ENCODE data around the gene SALL2.
"Not testable (repeated sequence)": the region's sequence is repeated elsewhere in the genome, so short reads cannot be mapped to it uniquely, and the experiment has no call there.

The SALL2 gene

DNA sequence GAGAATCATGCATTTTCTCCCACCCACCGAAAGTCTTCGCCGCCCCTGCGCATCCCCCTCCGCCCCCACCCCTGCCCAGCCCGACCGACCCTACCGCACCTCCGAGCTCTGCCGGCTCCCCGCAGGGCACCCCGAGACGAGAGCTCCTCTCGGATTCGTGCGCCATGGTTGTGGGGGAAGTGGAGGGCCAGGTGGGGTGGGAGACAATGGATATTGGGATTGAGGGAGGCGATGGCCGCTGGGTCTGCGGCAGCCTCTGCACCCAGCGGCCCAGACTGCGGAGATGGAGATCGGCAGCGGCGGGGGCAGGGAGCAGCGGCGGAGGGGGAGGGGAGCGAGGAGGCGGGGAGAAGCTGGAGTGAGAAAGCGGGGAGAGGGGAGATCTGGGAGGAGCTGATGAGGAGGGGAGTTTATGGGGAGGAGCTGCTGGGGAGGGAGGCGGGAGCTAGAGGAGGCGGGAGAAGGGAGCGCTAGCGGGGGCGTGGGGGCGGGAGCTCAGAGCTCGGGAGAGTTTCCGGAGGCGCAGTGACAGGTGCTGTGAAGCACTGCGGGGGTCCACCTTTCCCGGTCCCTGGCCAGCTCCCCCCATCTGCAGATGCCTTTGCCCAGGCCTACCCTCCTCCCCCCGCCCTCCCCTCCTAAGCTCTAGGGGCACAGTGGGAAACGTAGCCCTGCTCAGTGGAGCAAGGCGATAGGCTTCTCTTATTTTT, at the start of gene SALL2:
Gene SALL2 (minus strand): TSS at position 385 of the 710 bp plus-strand sequence. CDS start 219 bp downstream, at position 166.
- H3K27ac ChIP-seq = no peak within 1 kb of the TSS
- no peak for DNase-seq (ENCODE audit: low read depth, low spot score)

DNA sequence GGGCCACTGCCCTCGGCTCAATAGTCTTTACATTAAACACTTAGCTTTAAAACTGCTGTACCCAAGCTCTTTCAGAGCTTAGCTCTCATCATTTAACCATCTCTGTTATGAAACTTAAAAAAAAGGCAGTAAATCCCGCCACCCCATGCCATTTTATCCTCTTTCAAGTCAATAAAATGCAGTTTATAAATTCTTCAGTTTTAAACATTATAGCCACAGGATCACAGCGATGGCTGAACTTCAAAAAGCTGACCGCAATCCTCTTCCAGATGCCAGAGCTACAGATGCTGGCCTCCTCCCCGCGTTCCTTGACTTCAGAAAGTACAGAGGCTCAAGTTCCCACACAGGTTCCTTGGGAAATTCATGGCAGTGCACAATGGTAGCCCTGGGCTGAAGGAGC, 49.5 kb upstream of the SALL2 start:
- no peak for DNase-seq (ENCODE audit: low read depth, low spot score)
- H3K27ac ChIP-seq = no peak overlapping the region

DNA sequence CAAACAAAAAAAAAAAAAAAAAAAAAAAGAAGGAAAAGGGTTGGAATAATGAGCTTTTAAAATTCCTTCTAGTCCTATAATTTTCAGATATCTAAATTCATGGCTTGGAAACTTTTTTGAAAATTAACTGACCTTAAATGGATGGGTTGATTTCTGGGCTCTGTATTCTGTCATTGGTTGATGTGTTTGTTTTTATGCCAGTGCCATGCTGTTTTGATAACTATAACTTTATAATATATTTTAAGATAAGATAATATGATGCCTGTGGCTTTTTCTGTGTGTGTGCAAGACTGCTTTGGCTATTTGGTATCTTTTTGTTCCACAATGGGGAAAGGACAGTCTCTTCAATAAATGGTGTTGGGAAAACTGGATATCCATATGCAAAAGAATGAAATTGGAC, 46.5 kb upstream of the SALL2 start:
- H3K27ac ChIP-seq = no peak overlapping the region

DNA sequence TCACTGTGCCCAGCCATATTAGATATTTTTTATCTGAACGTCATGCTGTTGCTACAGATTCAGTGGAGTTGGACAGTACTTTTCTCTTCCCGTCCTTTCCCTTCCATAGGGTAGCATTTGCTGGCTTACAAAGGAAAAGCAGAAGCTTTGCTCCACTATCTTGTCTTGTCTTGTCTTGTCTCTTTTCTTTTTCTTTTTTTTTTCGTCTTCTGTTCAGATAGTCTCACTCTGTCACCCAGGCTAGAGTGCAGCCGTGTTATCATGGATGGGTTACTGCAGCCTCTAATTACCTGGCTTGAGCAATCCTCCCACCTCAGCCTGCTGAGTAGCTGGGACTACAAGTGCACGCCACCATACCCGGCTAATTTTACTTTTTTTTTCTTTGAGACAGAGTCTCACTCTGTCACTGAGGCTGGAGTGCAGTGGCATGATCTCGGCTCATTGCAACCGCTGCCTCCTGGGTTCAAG, 32.6 kb upstream of the SALL2 start:
- no peak overlapping the region for H3K27ac ChIP-seq
- no peak for DNase-seq (ENCODE audit: low read depth, low spot score)

More for the DNA sequence above, 46.5 kb upstream of the SALL2 start:
- DNase-seq (ENCODE audit: low read depth, low spot score) = no peak

DNA sequence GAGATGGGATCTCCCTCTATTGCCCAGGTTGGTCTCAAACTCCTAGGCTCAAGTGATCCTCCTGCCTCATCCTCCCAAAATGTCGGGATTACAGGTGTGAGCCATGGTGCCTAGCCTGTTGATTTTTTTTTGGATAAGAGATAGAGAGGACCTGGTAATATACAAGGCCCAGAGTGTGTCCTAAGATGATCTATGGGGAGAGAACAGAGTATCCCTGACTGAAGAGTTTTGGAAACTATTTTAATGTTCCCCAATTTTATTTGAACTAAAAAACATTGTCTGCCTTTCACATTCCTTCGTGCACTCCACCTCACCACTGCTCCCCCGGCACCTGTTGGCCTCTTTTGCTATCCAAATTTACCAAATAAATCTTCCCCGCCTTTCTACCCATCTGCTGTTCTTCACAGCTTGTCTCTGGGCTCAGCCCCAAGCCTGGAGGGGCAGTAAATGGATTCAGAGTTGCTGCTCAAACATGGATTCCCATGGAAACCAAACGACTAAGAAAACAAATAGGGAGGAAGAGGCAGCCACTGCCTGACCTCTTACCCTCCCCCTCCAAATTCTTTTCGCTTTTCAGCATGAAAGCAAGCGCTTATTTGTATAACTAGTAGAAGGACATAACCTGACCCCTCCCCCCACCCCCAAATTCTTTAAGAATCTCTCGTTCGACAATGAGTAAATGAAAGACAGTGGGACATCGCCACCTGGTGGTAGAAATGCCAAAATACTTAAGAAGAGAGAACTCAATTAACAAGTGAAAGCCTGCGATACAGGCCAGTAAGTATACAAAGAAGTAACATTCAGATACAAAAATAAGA, 31.1 kb upstream of the SALL2 start:
- peak; percentile 24 for DNase-seq (ENCODE audit: low read depth, low spot score)
- no peak overlapping the region for H3K27ac ChIP-seq

DNA sequence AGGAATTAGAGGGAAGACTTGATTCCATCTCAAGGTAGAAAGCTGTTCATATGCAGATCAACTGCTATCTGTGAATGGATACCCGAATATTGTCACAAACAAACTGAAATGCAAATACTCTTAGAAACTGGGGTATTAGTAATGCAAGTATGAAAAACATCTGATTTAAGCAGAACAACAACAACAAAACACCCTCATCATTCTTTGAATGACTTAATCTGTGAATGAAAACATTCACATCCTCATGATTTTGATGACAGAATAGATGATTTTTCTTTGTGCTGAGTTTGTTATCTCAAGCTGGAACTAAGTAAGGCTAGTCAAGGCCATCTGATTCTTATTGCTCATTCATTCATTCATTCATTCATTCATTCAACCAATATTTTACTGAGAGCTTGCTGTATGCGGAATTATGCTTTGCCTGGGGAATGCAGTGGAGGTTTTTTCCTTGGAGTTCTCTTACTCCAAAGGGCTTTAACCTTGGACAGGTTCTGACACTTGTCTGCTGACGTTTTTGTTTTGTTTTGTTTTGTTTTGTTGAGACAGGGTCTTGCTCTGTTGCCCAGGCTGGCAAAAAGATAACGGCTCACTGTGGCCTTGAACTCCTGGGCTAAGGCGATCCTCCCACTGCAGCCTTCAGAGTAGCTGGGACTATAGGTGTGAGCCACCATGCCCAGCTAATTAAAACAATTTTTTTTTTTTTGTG, 30.4 kb upstream of the SALL2 start:
- H3K27ac ChIP-seq = no peak overlapping the region

DNA sequence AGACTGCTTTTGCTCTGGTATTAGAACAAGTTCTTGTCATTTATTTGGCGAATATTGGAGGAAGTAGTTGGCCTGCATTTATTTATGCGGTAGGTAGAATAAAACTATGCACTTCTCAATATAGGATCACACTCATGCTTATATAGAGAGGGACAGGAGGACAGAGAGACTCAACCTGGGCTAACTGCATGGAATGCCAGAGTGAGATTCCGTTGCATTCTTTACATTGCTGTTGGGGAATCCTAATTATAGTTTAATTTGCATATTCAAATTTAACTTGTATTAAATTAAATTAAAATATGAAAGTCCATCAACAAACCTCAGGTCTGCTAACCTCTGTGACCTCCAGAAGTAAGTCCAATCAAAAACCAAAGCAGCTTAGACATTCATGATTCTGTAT, 27.1 kb upstream of the SALL2 start:
- no peak for DNase-seq (ENCODE audit: low read depth, low spot score)

More for the DNA sequence above, 30.4 kb upstream of the SALL2 start:
- DNase-seq (ENCODE audit: low read depth, low spot score) = no peak

DNA sequence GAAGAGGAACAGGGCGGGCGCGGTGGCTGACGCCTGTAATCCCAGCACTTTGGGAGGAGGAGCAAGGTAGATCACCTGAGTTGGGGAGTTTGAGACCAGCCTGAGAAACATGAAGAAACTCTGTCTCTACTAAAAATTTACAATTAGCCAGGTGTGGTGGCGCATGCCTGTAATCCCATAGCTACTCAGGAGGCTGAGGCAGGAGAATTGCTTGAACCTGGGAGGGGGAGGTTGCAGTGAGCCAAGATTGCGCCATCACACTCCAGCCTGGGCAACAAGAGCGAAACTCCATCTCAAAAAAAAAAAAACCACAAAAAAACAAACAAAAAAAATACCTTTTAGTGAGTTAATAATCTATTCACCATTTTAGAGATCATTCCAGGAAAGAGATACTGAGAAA, 18.4 kb upstream of the SALL2 start:
- not testable (repeated sequence) for H3K27ac ChIP-seq; DNase-seq (ENCODE audit: low read depth, low spot score)

More for the DNA sequence above, 27.1 kb upstream of the SALL2 start:
- no peak overlapping the region for H3K27ac ChIP-seq

DNA sequence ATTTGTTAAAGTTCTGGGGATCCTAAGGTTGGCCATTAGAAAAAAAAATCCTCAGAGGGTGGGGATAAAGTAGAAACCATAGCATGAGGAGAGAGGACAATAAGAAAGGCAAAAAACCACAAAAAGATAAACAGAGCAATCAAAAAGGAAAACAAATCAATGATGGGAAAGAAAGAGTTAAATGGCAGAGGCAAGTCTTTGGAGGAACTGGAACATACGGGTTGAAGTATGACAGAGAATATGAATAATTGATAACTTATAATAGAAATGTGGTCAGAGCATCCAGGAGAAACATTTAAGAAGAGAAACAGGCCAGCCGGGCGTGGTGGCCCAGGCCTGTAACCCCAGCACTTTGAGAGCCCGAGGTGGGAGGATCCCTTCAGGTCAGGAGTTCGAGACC, 17.8 kb upstream of the SALL2 start:
- H3K27ac ChIP-seq = no peak overlapping the region
- DNase-seq (ENCODE audit: low read depth, low spot score) = no peak

DNA sequence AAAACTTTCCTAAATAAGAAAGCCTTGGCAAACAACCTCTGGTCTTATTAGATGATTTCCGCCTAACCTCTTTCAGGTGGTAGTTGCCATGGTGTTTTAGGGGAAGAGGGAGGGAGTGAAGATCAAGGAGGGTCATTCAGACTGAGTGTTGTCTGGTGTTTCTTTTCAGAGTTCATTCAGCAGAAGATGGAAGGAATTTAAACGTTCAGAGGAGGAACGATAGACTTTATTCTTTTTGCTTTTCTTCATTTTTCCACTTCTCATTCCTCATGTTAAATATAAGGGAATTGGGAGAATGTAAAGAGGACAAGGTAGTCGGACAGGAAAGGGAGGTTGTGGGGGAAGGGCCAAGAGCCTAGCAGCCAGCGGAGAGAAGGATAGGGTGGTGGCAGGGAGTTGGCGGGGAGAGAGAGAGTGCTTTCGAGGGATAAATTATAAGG, 17.4 kb upstream of the SALL2 start:
- no peak overlapping the region for H3K27ac ChIP-seq

DNA sequence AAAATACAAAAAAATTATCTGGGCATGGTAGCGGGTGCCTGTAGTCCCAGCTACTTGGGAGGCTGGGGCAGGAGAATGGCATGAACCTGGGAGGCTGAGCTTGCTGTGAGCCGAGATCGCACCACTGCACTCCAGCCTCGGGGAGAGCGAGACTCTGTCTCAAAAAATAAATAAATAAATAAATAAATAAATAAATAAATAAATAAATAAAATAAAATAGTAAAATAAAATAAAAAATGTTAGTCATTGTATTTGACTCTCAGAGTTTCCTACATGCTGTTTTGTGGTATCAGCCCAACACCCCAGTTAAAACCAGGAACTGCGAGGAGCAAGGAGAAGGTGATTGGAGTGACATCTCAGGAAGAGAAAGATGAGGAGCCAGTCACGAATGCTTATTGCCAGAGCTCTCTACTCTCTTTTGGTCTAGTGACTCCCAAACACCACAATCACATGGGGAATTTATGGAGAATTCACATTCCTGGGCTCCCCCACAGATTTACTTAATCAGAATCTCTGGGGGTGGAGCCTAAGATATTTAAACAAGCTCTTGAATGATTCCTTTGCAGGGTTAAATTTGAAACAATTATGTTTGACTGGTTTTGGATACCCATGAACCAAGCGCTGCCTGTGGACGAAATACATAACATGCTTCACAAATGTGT, 15.4 kb upstream of the SALL2 start:
- no peak for DNase-seq (ENCODE audit: low read depth, low spot score)
- H3K27ac ChIP-seq = no peak overlapping the region

More for the DNA sequence above, 17.4 kb upstream of the SALL2 start:
- no peak for DNase-seq (ENCODE audit: low read depth, low spot score)

DNA sequence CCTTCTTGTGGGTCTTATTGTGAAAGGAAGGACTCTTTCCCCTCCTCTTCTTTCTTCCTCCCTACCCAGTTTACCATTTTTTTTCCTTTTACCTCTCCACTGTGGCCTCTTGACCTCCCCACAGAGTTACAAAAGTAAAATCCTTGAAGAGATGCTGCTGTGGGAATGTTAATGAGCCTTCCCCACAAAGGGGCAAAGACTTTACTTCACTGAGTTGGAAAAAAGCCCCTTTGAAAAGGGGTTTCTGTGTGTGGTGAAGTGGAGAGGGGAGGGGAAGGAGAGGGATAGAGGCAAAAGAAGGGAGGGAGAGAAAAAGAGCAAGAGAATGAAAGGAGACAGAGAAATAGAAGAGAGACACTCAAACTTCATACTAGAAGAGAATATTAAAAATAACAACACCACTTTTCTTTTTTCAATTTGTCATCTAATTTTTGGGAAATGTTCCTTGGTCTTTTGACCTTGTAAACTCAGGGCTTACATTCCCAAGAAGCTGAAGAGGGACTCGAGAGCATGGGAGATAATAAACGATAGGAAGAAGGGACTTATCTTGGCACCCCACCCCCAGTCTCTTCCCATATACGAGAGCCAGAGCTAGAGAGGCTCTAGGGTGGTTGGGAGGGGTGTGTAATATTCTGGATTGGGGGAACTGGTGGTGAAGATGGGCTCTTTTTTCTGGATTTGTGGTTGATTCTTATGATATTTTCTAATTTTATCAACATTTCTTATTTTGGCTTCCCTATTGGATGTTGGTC, 13.2 kb upstream of the SALL2 start:
- no peak overlapping the region for H3K27ac ChIP-seq
- no peak for DNase-seq (ENCODE audit: low read depth, low spot score)

DNA sequence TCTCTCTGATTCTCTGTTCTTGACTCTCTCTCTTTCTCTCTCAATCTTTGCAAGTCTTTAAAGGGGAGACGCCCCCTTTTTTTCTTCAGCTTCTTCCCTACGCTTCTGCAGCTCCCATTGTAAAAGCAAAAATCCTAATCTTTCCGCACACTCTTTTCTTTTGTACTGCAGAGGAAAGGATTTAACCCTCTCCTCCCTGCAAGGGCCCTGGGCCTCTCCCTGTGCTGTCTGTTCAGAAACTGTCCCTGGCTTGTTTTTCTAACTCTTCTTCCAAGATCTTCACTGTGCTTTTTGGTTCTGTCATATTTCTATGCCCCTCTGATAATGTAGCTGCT, 10.9 kb upstream of the SALL2 start:
- DNase-seq (ENCODE audit: low read depth, low spot score) = no peak
- H3K27ac ChIP-seq = no peak overlapping the region

DNA sequence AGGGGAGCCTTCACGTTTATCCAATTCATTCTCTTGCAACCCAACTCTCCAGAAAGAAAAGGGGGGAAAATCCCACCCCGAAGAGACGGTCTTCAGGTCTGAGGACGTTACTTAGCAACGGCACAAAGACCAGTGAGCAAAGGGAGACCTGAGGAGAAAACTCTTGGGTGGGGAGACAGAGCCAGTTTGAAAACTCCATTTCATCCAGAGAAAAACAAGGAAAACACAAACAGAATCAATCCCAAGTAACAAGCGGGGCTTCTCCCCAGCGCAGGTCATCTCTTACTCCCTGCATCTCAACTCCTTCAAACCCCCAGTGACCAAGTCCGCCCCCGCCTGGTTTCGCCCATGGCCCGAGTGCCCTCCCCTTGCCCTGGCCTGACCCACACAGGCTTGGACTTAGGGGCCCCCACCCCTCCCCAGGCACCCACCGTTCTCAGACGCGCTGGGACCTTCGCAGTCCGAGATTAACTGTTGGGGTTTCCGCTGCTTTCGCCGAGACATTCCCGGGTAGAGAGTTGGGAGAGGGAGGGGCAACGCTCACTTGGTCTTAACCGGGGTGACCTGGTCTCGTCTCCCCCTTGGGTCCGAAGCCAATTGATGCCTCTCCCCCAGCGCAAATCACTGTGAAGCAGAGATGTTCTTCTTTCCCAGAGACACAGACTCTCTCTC, 10.4 kb upstream of the SALL2 start:
- DNase-seq (ENCODE audit: low read depth, low spot score) = no peak
- H3K27ac ChIP-seq = no peak overlapping the region

DNA sequence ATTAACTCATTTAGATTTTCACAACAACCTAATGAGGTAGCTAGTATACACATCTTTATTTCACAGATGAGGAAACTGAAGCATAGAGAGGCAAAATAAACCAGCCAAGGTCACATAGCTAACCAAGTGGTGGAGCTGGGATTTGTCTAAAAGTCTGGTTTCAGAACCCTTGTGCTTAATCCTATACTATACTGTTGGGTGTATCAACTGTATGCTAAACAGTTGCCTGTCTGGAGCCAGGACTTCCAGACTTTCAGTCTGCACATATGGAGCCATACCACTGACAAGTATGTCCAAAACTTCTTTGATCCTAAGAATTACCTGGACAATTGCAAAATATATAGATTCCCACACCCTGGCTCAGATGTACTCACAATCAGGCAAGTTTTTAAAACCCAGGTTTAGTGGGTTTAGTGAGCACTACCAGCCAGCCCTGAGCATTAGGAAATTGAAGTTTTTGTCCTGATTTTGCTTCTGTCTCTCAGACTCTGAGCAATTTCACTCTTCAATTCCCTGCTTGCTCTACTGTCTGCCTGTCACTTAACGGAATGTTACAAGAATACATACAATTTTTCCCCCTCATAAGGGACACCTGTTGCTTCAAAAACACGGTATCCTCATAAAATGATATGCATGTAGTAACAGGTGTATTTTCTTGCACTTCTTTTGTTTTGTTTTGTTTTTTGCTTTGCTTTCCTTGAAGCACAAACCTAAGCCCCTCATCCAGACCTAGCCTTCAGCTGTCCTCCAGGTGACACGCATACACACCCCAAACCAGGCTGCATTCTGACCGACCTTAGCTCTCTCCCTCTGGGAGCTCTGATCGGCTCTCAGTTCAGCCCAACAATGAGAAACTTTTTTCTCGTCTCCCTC, 9.6 kb upstream of the SALL2 start:
- no peak overlapping the region for H3K27ac ChIP-seq
- no peak for DNase-seq (ENCODE audit: low read depth, low spot score)

DNA sequence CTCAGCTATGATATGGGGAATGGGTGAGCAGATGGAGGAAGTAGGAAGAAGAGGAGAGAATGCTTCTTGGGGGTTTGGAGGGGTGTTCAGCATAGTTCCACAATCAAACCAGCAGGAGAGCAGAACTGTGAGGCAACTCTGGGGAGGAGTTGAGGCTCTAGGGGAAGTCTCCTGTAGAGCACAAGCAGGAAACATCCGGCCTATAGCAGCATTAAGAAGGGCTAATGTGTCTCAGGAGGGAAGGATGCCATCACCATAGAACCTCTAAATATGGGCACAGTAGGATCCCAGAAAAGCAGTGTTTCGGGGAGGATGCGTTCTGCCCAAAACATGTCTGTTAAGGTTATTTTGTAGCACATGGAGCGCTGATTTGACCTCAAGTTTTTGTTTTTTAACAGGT, 8.4 kb upstream of the SALL2 start:
- DNase-seq (ENCODE audit: low read depth, low spot score) = no peak
- no peak overlapping the region for H3K27ac ChIP-seq

DNA sequence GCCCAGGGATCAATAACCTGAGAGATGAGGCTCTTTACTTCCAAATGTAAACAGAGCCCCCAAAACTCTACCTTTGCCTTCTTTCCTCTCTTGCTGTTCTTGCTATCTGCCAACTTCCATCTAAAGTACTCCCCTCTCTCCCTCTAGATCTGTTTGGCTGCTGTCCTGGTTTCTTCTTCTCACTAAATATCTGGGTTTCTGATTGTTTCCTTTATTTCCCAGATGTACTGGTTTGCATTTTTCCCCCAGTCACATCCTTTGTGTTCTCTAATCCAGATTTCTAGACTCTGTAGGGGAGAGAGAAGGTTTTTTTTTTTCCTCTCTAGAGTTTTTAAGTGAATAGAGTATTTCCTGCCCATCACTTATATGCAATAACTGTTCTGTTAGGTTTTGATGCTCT, 7.1 kb upstream of the SALL2 start:
- DNase-seq (ENCODE audit: low read depth, low spot score) = no peak
- H3K27ac ChIP-seq = no peak overlapping the region

DNA sequence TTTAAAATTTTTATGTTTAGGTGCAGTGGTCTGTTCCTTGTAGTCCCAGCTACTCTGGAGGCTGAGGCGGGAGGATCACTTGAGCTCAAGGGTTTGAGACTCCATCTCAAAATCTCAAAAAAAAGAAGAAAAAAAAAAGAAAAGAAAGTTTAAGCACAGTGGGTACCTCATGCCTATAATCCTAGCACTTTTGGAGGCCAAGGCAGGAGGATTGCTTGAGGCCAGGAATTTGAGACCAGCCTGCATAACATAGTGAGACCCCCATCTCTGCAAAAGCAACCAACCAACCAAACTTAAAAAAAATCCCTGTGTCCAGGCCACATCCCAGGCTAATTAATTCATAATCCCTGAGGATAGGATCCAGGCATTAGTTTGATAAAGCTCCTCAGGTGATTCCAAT, 3.4 kb upstream of the SALL2 start:
- DNase-seq (ENCODE audit: low read depth, low spot score) = no peak
- H3K27ac ChIP-seq = no peak overlapping the region
